Activated CD4-positive, alpha-beta T cell treated with anti-CD3 and anti-CD28 coated beads, Interleukin-2, amount 10 ng/mL, durations not matched to agents 24 days and 14 days (primary cell): ENCODE data around the gene ZNF804B. TPM values are rescaled to one million over a fixed set of nuclear protein-coding genes. Genes with fewer than 3 reads are reported as not detected.

Experiments used
- DNase-seq: peaks from one replicate; pipeline ENCODE4 v3.0.0; 2022
- H3K27ac Mint-ChIP-seq: one replicate; pipeline ENCODE4 v1.8.0; 2022; ENCODE audit warnings: mild to moderate bottlenecking, mixed read lengths
- H3K27me3 Mint-ChIP-seq: one replicate; pipeline ENCODE4 v1.8.0; 2022; ENCODE audit warnings: mixed read lengths
- H3K36me3 Mint-ChIP-seq: one replicate; pipeline ENCODE4 v1.8.0; 2022; ENCODE audit warnings: low read depth, mild to moderate bottlenecking, mixed read lengths
- H3K4me1 Mint-ChIP-seq: one replicate; pipeline ENCODE4 v1.8.0; 2021; ENCODE audit warnings: mixed read lengths
- H3K4me3 Mint-ChIP-seq: one replicate; pipeline ENCODE4 v1.8.0; 2022; ENCODE audit warnings: mild to moderate bottlenecking, moderate library complexity, mixed read lengths
- H3K9me3 Mint-ChIP-seq: one replicate; pipeline ENCODE4 v1.8.0; 2021; ENCODE audit warnings: mixed read lengths
- intact Hi-C: fragments of 100-400 bp; cut with micrococcal nuclease; formaldehyde crosslinking; loops from one replicate; pipeline ENCODE4 v1.15.1; 2023
- total RNA-seq: library from RNA; stranded (reverse); gene quantifications from 2 replicates; pipeline ENCODE4 v1.2.3, GENCODE V29; 2022

ZNF804B gene
- total RNA-seq, 1 donor from 2014 or later: not detected

DNA sequence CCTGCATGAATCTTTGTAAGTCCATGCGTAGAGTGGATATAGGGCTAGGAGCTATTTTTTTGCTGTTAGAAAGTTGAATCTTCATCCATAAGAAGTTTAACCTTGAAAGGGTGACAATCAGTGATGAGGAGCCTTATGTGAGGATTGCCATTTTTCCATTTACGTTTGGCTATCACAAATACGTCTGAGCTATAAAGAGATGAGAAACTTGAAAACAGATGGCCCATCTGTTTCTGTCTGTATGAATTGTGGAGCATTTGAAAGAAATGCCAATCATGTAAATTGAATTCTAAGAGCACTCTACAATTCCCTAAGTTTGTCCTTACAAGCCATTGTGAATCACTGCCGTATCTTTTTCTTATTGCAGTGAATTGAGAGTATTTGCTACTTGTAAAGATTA is 205.9 kb downstream of the ZNF804B start:
- Mint-ChIP-seq H3K4me1 (no peaks in the 10 kb centered on the region), H3K9me3 (no peaks in the 10 kb centered on the region), H3K27me3 (peaks cover 2% of the 10 kb centered on the region), H3K36me3 (no peaks in the 10 kb centered on the region), H3K4me3 (no peak overlapping the region), H3K27ac (no peak overlapping the region)
- intact Hi-C loops: no loop called here
- DNase-seq: no peak

DNA sequence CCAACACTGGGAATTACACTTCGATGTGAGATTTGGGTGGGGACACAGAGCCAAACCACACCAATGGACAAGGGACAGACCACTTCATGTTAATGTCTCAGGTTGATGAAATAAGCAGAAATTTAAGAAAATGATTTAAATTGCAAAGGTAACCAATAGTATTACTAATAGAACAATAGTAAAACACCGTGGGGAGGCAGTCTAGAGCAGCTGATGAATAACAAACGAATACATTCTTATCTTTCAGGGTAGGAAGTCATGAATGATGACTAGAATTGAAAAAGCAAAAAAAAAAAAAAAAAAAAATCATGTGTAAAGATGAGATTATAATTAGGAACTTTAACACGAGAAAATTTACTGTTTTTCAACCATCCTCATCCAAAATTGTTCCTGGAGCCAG is 207.9 kb downstream of the ZNF804B start:
- H3K9me3 Mint-ChIP-seq: no peaks in the 10 kb centered on the region
- peaks cover 2% of the 10 kb centered on the region for H3K27me3 Mint-ChIP-seq
- H3K36me3 Mint-ChIP-seq: no peaks in the 10 kb centered on the region
- intact Hi-C loops: no loop called here
- H3K27ac Mint-ChIP-seq: no peak overlapping the region
- H3K4me1 Mint-ChIP-seq: no peaks in the 10 kb centered on the region
- no peak for DNase-seq
- H3K4me3 Mint-ChIP-seq: no peak overlapping the region

DNA sequence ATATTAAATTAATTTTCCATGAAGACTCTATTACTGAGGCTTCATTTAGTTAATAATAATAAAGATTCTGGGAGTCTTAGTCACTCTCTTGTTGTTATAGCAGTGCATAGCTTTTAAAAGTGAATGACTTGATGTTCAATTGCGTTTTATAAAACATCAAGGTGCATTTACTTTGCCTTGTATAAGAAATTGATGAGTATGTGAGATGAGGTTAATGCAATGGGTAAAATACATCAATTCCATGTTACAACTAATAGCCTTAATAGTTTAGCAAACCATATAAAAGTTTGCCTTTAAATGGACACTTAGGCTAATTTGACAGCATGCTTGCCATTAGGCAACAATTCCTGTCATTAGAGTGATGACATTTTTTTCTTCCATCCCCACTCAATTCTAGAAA is 209.7 kb downstream of the ZNF804B start:
- H3K27me3 Mint-ChIP-seq: peaks cover 2% of the 10 kb centered on the region
- no peak overlapping the region for H3K27ac Mint-ChIP-seq
- DNase-seq: no peak
- H3K36me3 Mint-ChIP-seq: no peaks in the 10 kb centered on the region
- H3K4me1 Mint-ChIP-seq: no peaks in the 10 kb centered on the region
- H3K9me3 Mint-ChIP-seq: no peaks in the 10 kb centered on the region
- intact Hi-C loops: no loop called here
- H3K4me3 Mint-ChIP-seq: no peak overlapping the region

DNA sequence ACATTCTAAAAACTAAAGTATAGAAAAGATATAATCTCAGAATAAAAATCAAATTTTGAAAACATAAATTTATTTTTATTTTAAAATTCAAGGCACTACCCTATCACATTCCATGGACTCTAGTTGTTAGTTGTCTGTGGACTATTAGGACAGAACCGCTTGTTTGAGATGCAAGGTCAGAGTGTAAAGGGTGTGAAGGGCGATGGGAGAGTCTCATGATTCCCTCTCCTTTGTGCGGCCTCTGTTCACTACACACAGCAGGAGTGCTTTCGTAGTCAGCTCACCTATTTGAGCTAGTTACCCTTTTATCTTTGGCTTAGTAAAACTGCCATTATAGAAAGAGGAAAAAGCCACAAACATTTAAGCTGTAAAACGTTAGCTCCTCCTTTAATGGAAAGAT is 225.8 kb downstream of the ZNF804B start:
- no peaks in the 10 kb centered on the region for H3K36me3 Mint-ChIP-seq
- H3K9me3 Mint-ChIP-seq: no peaks in the 10 kb centered on the region
- no peak overlapping the region for H3K27ac Mint-ChIP-seq
- H3K4me3 Mint-ChIP-seq: no peak overlapping the region
- no peaks in the 10 kb centered on the region for H3K4me1 Mint-ChIP-seq
- intact Hi-C loops: no loop called here
- no peak for DNase-seq
- peaks cover 2% of the 10 kb centered on the region for H3K27me3 Mint-ChIP-seq

DNA sequence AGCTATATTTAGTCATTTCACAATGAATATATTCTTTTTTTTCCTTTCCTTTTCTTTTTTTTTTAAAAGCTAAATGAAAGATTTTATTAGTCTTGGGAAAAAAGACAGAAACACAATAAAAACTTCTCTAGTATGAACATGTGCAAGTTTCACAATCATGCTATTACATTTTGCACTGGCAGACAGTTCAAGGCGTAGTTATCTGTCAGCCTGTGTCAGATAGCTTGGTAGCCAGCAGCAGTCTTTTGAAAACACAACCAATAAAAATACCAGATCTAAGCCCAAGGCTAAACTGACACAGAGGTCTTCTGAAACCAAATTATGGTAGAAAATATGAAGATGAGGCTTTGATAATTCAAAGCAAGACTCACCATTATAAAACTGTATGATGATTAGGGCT is 241.8 kb downstream of the ZNF804B start:
- peaks cover 18% of the 10 kb centered on the region for H3K27me3 Mint-ChIP-seq
- no peak overlapping the region for H3K27ac Mint-ChIP-seq
- H3K4me1 Mint-ChIP-seq: peaks cover 13% of the 10 kb centered on the region
- no peaks in the 10 kb centered on the region for H3K9me3 Mint-ChIP-seq
- intact Hi-C loops: loop anchor here (5.0 to 10.0 kb wide), 2 partner anchors 606 to 1423 kb away; no protein-coding TSS in a partner anchor
- no peak overlapping the region for H3K4me3 Mint-ChIP-seq
- DNase-seq: no peak
- H3K36me3 Mint-ChIP-seq: no peaks in the 10 kb centered on the region

DNA sequence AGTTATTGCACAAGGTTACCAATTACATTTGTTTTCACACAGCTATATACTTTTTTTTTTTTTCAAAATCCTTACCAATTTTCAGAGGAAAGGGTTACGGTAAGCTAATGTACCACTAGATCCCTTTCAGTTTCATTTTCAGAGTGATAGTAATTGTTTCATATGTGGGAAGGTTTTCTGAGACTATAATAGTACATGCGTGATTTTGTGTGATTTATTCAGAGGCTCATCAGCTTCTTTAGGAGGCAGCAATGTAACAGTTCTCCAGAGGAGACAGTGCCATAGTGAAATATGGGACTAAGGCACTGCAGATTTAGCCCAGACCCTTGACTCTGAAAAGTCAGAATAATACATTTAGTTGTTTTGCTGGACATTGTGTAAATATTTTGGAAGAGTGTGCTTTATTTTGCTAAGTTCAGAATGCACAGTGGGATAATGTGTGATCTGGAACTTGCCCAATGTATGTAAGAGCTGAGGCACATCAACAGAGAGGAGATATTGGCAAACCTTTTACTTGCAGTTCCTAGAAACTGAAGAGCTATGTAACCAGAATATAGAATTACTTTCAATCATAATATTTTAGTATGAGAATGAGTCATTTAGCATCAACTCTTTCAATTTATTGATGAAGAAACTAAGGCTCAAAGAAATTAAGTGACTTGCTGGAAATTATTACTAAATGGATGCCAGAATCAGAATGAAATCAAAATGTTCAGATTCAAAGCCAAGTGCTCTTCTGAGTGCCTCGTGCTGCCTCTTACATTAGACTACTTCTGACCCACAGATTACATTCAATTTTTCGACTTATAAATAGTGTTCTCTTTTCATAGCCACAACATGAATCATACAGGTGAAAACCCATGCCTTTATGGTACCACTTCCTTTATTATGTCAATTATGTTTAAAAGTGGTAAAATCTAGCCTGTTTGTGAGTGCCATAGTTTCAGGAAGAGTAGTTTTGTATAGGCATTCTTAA is 243.8 kb downstream of the ZNF804B start:
- Mint-ChIP-seq H3K9me3 (no peaks in the 10 kb centered on the region), H3K27ac (peak overlapping the region; percentile 86), H3K36me3 (no peaks in the 10 kb centered on the region), H3K4me3 (peak overlapping the region; percentile 82), H3K4me1 (peaks cover 13% of the 10 kb centered on the region), H3K27me3 (peaks cover 6% of the 10 kb centered on the region)
- DNase-seq: peak; percentile 61
- intact Hi-C loops: loop anchor here (5.0 to 10.0 kb wide), 2 partner anchors 604 to 1422 kb away; no protein-coding TSS in a partner anchor

DNA sequence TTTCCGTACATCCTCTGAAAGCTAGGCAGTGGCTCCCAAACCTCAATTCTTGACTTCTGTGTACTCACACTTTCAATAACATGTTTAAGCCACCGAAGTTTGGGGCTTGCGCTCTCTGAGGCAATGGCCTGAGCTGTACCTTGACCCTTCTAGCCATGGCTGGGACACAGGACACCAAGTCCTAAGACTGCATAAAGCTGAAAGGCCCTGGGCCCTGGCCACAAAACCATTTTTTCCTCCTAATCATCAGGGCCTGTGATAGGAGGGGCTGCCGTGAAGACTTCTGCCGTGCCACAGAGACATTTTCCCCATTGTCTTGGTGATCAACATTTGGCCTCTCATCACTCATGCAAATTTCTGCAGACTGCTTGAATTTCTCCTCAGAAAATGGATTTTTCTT is 252.5 kb downstream of the ZNF804B start:
- H3K4me3 Mint-ChIP-seq: no peak overlapping the region
- H3K27ac Mint-ChIP-seq: no peak overlapping the region
- no peaks in the 10 kb centered on the region for H3K36me3 Mint-ChIP-seq
- H3K27me3 Mint-ChIP-seq: no peaks in the 10 kb centered on the region
- intact Hi-C loops: no loop called here
- H3K4me1 Mint-ChIP-seq: peaks cover 3% of the 10 kb centered on the region
- H3K9me3 Mint-ChIP-seq: peaks cover 7% of the 10 kb centered on the region
- no peak for DNase-seq

DNA sequence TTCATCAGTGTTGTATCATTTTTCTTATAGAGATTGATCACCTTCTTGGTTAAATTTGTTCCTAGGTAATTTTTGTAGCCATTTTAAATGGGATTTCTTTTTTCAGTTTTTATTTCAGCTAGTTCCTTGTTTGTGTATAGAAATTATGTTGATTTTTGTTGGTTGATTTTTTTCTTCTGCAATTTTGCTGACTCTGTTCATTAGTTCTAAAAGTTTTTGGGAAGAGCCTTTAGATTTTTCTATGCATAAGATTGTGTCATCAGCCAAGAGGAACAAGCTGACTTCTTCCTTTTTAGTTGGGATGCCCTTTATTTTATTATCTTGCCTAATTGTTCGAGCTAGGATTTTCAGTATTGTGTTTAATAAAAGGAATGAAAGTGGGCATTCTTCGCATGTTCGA is 258.2 kb downstream of the ZNF804B start:
- no peaks in the 10 kb centered on the region for H3K27me3 Mint-ChIP-seq
- no peaks in the 10 kb centered on the region for H3K36me3 Mint-ChIP-seq
- DNase-seq: no peak
- no peak overlapping the region for H3K27ac Mint-ChIP-seq
- peaks cover 8% of the 10 kb centered on the region for H3K9me3 Mint-ChIP-seq
- intact Hi-C loops: no loop called here
- H3K4me1 Mint-ChIP-seq: no peaks in the 10 kb centered on the region
- H3K4me3 Mint-ChIP-seq: no peak overlapping the region

DNA sequence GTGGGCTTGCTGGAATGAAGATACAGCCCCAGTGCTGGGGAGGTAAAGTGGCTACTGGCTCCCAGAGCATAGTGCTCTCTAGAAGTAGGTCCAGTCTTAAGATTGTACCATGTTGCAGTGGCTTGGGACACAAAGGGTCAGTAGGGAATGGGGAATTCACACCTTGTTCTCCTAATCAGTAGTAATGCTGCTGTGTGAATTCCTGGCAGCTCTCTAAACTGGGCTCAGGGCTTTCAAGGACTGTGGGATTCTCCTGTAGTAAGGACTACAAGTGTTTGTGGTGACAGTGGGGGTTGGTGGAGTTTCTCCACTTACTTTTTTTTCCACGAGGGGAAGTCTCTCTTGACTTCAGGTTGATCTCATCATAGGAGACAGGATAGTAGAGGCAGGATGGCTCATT is 262.2 kb downstream of the ZNF804B start:
- intact Hi-C loops: no loop called here
- Mint-ChIP-seq H3K27ac (no peak overlapping the region), H3K4me1 (no peaks in the 10 kb centered on the region), H3K4me3 (no peak overlapping the region), H3K36me3 (no peaks in the 10 kb centered on the region), H3K9me3 (peaks cover 7% of the 10 kb centered on the region), H3K27me3 (no peaks in the 10 kb centered on the region)
- no peak for DNase-seq

DNA sequence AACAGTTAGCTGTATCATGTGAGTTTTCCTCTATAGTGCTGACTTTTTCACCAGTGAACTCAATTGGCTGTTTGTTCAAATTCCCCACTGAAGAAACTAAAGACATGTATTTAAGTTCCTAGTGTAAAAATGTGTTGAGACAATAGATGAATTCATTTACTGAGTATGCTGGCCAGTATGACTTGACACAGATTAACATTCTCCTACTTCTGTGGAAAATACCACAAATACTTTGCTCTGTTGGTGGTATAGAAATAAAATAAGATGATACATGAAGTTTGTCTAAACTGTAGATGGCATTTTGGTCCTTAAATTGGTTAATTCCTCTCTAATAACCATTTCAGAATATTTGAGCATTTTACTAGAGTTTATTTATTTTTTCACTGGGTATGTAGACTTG is 263.7 kb downstream of the ZNF804B start:
- Mint-ChIP-seq H3K36me3 (no peaks in the 10 kb centered on the region), H3K27me3 (no peaks in the 10 kb centered on the region), H3K4me3 (no peak overlapping the region), H3K9me3 (peaks cover 4% of the 10 kb centered on the region), H3K27ac (no peak overlapping the region), H3K4me1 (no peaks in the 10 kb centered on the region)
- intact Hi-C loops: no loop called here
- no peak for DNase-seq

DNA sequence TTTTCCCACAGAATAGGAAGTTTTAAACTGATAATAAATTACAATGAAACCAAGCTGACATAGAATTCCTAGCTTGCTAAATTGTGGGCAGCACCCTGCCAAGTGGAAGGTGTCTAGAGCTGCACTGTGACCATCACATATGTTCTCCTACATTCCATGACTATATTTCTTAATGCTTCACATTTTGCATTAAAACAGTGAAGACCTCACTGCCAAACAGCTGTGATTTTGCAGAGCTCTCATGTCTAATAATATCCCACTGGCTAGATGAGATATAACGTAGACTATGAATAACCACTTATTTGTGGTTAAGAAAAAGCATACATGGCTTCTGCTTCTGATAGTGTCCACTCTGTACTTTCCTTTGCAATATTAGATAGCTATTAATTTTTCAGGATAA is 264.4 kb downstream of the ZNF804B start:
- H3K9me3 Mint-ChIP-seq: peaks cover 4% of the 10 kb centered on the region
- no peak overlapping the region for H3K27ac Mint-ChIP-seq
- DNase-seq: no peak
- H3K4me1 Mint-ChIP-seq: no peaks in the 10 kb centered on the region
- no peak overlapping the region for H3K4me3 Mint-ChIP-seq
- no peaks in the 10 kb centered on the region for H3K36me3 Mint-ChIP-seq
- H3K27me3 Mint-ChIP-seq: no peaks in the 10 kb centered on the region
- intact Hi-C loops: no loop called here

DNA sequence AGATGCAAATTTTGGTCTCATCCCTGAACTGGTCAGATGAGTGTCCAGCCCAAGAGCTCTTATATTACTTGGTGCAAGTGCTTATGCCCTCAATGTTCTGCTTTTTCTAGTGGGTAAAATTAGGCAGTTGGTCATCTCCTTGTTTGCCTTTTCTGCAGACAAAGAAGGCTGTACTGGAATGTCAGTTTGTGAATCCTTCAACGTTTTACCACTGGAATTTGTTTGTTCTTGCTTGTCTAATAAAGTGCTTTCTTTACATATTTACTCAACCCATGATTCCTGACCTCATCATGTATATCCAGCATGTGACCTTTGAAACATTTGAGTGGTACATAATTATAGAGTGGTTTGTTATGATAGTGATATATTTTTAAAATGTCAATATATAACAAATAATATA is 268.3 kb downstream of the ZNF804B start:
- intact Hi-C loops: no loop called here
- no peak overlapping the region for H3K4me3 Mint-ChIP-seq

DNA sequence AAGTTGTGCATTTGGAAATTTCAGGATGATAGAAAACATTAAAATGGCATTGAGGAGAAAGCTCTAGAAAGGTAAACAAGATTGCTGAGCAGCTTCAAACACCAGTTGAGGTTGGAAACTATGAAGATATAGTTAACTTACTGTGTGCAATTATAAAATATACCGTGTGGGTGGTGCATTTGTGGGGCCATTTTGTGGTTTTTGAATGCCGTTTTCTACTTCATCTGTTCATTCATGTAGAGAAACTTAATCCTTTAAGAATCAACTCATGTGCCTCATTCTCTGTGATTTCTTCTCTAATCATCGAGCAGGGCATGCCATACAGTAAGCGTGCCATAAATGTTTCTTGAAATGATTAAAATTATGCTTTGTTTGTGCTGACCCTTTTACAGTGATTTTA is 268.8 kb downstream of the ZNF804B start:
- intact Hi-C loops: no loop called here
- Mint-ChIP-seq H3K27ac (no peak overlapping the region), H3K4me1 (peaks cover 3% of the 10 kb centered on the region), H3K27me3 (no peaks in the 10 kb centered on the region), H3K4me3 (no peak overlapping the region), H3K9me3 (no peaks in the 10 kb centered on the region), H3K36me3 (no peaks in the 10 kb centered on the region)
- no peak for DNase-seq

More for the DNA sequence above, 268.3 kb downstream of the ZNF804B start:
- no peak for DNase-seq
- H3K36me3 Mint-ChIP-seq: no peaks in the 10 kb centered on the region
- H3K27me3 Mint-ChIP-seq: no peaks in the 10 kb centered on the region
- H3K27ac Mint-ChIP-seq: no peak overlapping the region
- H3K4me1 Mint-ChIP-seq: peaks cover 3% of the 10 kb centered on the region
- no peaks in the 10 kb centered on the region for H3K9me3 Mint-ChIP-seq

DNA sequence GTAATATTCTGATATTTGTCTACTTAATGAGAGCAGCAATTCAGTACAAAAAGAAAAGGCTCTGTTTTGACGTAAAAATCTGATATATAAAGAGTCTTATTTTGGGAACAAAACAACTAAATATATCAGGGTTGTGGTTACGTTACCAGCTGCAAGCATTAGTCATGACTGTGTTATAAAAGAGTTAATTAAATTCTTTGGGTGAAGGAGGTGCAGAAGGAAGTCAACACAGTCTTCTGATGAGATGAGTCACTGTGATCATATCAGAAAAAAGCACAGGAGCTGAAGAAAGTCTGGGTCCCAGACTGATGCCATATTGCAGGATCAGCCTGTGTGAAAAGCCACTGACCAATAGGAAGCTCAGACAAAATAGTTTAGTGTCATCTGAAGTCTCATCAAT is 270.4 kb downstream of the ZNF804B start:
- intact Hi-C loops: no loop called here
- Mint-ChIP-seq H3K9me3 (no peaks in the 10 kb centered on the region), H3K27ac (no peak overlapping the region), H3K4me1 (peaks cover 3% of the 10 kb centered on the region), H3K36me3 (no peaks in the 10 kb centered on the region), H3K27me3 (no peaks in the 10 kb centered on the region), H3K4me3 (no peak overlapping the region)
- no peak for DNase-seq
